Pancreas (tissue), 10 donors: Measurements from ENCODE around the gene PHACTR3. TPM values are rescaled to one million over a fixed set of nuclear protein-coding genes. Genes with fewer than 3 reads are reported as not detected.

Experiments used
- ATAC-seq, 4 donors: fragments of 200-7000 bp; cut with Tn5 transposase; one replicate each; pipeline versions ENCODE4 v1.8.0 to v1.9.1; 2020; ENCODE audit warnings: mild to moderate bottlenecking in 4 of 4, moderate library complexity in 4 of 4
- DNase-seq, 6 donors: peaks; one replicate each; pipeline ENCODE4 v3.0.0-alpha.2; 2020
- FAIRE-seq: peaks from 2 replicates; lab custom pipeline; 2012; peaks lifted over from hg19 to GRCh38; lab: Jason Lieb, UNC
- H3K27ac ChIP-seq, 4 donors: fragments of 200-600 bp; sonication (generic); 1 replicate in 3 of 4; 2 replicates in 1 of 4; pipeline versions ENCODE4 v1.5.0 to v1.8.0; 2020
- H3K27me3 ChIP-seq, 4 donors: fragments of 200-600 bp; one replicate each; pipeline ENCODE4 v1.8.0; 2021
- H3K36me3 ChIP-seq, 3 donors: fragments of 200-600 bp; sonication (generic) in 1 of 3; one replicate each; pipeline versions ENCODE4 v1.5.0 to v1.8.0; 2020 to 2021
- H3K4me1 ChIP-seq, 3 donors: fragments of 200-600 bp; one replicate each; pipeline ENCODE4 v1.8.0; 2021
- H3K4me3 ChIP-seq, 4 donors: fragments of 200-600 bp; sonication (generic) in 2 of 4; one replicate each; pipeline versions ENCODE4 v1.5.0 to v1.8.0; 2020 to 2021
- H3K9me3 ChIP-seq, 4 donors: fragments of 200-600 bp; one replicate each; pipeline ENCODE4 v1.8.0; 2021
- WGBS, 2 donors: extraction: QIAGEN DNeasy Blood & Tissue Kit; methylation state at CpG; one replicate each; pipeline ENCODE4 v1.1.7; 2013; 5-methylcytosine and 5-hydroxymethylcytosine counted together
- intact Hi-C, 3 donors: fragments of 100-400 bp; cut with DNase I; formaldehyde crosslinking; loops; one replicate each; pipeline versions ENCODE4 v1.11.1 to v1.14.2; 2022
- polyA plus RNA-seq, 2 donors: library from polyadenylated mRNA; stranded (reverse); fragments of 200-250 nt; gene quantifications; one replicate each; pipeline ENCODE4 v1.2.3, GENCODE V29; 2013
- total RNA-seq, 6 donors: library from RNA; stranded (reverse); fragmentation: NEBNext Ultra II Directional in 4 of 6; extraction: Animal tissue kit (Norgen Biotek cat#: 25700) in 4 of 6; gene quantifications; one replicate each; pipeline versions ENCODE4 v1.2.1 to v1.2.4, GENCODE V29; 2021 to 2023
- TF ChIP-seq, protein P1 (sequence below), 4 donors: fragments of 200-600 bp; sonication (generic) in 3 of 4; IDR thresholded peaks; one replicate each; pipeline versions ENCODE4 v1.5.0 to v1.8.0; 2021; ENCODE audit warnings: antibody characterized with exemption in 4 of 4
- donor health status: healthy with polysubstance abuse.
- donor health status: DM: no; HTN: no; CAD: no; lungs with moderate emphysema.
- donor health status: DM: no; HTN: no; CAD: no.
- donor health status: control.
- donor health status: control.
- donor health status: Bipolar disorder and iron deficiency.
- donor health status: DM: yes; HTN: yes; CAD: no.
- donor health status: DM: no; HTN: no; CAD: no.
- donor health status: DM: no; HTN: no; CAD: no.
- donor health status: DM: yes; HTN: yes; CAD: no.

The PHACTR3 gene
- total and polyA plus RNA-seq, 8 donors: 0.14 to 1.5 (median 0.35) TPM; not detected in 3

GRCh38 chr20:59652381-59652780 is 48.0 kb downstream of the PHACTR3 start:
- TF ChIP-seq, protein P1, sequence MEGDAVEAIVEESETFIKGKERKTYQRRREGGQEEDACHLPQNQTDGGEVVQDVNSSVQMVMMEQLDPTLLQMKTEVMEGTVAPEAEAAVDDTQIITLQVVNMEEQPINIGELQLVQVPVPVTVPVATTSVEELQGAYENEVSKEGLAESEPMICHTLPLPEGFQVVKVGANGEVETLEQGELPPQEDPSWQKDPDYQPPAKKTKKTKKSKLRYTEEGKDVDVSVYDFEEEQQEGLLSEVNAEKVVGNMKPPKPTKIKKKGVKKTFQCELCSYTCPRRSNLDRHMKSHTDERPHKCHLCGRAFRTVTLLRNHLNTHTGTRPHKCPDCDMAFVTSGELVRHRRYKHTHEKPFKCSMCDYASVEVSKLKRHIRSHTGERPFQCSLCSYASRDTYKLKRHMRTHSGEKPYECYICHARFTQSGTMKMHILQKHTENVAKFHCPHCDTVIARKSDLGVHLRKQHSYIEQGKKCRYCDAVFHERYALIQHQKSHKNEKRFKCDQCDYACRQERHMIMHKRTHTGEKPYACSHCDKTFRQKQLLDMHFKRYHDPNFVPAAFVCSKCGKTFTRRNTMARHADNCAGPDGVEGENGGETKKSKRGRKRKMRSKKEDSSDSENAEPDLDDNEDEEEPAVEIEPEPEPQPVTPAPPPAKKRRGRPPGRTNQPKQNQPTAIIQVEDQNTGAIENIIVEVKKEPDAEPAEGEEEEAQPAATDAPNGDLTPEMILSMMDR (IDR thresholded peaks at IDR 0.05): no peak
- DNase-seq (no peak), FAIRE-seq (no peak), ATAC-seq (no peak)
- no peaks in the 10 kb centered on the region for H3K27me3 ChIP-seq
- H3K4me1 ChIP-seq: no peaks in the 10 kb centered on the region
- H3K27ac ChIP-seq: no peak overlapping the region
- WGBS, 2 donors: 47 to 60% methylated on average over 2 of the region's 2 CpGs
- H3K9me3 ChIP-seq: peaks cover 0 to 2% (median 0%) of the 10 kb centered on the region in 4 donors
- H3K4me3 ChIP-seq: no peak overlapping the region
- intact Hi-C loops: no loop called here
- H3K36me3 ChIP-seq: no peaks in the 10 kb centered on the region

- Histone ChIP-seq H3K27ac (no peak overlapping the region), H3K4me3 (no peak overlapping the region), H3K27me3 (no peaks in the 10 kb centered on the region), H3K9me3 (peaks cover 0 to 9% (median 0%) of the 10 kb centered on the region in 4 donors), H3K36me3 (no peaks in the 10 kb centered on the region), H3K4me1 (no peaks in the 10 kb centered on the region)
- no peak for FAIRE-seq
- no peak for DNase-seq
- TF ChIP-seq, protein P1 (IDR thresholded peaks at IDR 0.05): no peak
- intact Hi-C loops: no loop called here
- ATAC-seq: no peak
These were observed 52.1 kb downstream of the PHACTR3 start for GRCh38 chr20:59656417-59656816.

- WGBS, 2 donors: 35 to 43% methylated on average over 1 of the region's 1 CpG
These were observed 53.2 kb downstream of the PHACTR3 start for GRCh38 chr20:59657459-59658046.

DNA sequence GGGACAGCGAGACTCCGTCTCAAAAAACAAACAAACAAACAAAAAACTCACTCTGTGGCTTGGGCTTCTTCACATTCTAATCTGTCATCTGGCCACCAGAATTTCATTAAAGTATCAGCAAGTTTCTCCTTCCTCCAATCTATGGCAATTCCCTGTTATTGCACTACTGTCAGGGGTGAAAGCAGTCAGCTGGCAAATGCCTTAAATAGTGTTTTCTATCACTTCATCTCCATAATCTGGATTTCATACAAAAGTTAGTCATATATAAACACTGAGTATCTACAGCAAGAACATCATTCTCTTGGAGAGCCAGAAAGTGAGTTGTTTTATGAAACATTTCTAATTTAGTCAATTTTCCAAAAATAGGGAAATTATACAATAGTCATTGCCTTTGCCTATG is 56.1 kb downstream of the PHACTR3 start:
- Histone ChIP-seq H3K4me1 (no peaks in the 10 kb centered on the region), H3K27me3 (no peaks in the 10 kb centered on the region), H3K9me3 (peaks cover 0 to 9% (median 0%) of the 10 kb centered on the region in 4 donors), H3K27ac (no peak overlapping the region), H3K36me3 (no peaks in the 10 kb centered on the region), H3K4me3 (no peak overlapping the region)
- DNase-seq (no peak), FAIRE-seq (no peak), ATAC-seq (no peak)
- WGBS, 2 donors: 64 to 73% methylated on average over 2 of the region's 2 CpGs
- intact Hi-C loops: no loop called here
- TF ChIP-seq, protein P1 (IDR thresholded peaks at IDR 0.05): no peak

More at GRCh38 chr20:59657459-59658046, 53.2 kb downstream of the PHACTR3 start:
- DNase-seq: no peak
- Histone ChIP-seq H3K9me3 (peaks cover 0 to 9% (median 0%) of the 10 kb centered on the region in 4 donors), H3K27ac (no peak overlapping the region), H3K4me1 (no peaks in the 10 kb centered on the region), H3K27me3 (no peaks in the 10 kb centered on the region), H3K4me3 (no peak overlapping the region), H3K36me3 (no peaks in the 10 kb centered on the region)
- ATAC-seq: no peak
- no peak for FAIRE-seq
- TF ChIP-seq, protein P1 (IDR thresholded peaks at IDR 0.05): no peak
- intact Hi-C loops: no loop called here

DNA sequence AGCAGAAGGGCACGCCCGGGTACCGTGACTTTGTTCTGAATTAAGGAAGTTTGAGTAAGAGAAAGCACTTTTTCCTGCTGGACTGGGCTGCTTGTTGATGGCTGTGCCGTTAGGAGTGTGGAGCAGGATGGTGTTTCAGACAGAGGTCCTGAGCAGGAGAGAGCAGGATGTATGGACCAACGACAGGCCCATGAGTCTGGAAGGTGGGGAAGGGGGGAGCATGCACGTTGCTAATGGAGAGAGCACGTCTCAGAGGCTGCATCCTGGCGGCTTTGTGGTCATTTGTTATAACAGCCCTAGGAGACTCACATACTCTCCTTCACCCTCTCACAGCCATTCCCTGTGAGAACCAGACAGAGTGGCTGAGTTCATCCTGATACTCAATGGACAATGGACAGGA is 56.8 kb downstream of the PHACTR3 start:
- no peak overlapping the region for H3K27ac ChIP-seq
- TF ChIP-seq, protein P1 (IDR thresholded peaks at IDR 0.05): no peak
- DNase-seq (no peak), ATAC-seq (no peak), FAIRE-seq (no peak)
- H3K4me1 ChIP-seq: no peaks in the 10 kb centered on the region
- peaks cover 0 to 9% (median 0%) of the 10 kb centered on the region in 4 donors for H3K9me3 ChIP-seq
- no peak overlapping the region for H3K4me3 ChIP-seq
- no peaks in the 10 kb centered on the region for H3K36me3 ChIP-seq
- intact Hi-C loops: no loop called here
- no peaks in the 10 kb centered on the region for H3K27me3 ChIP-seq
- WGBS, 2 donors: 35 to 53% methylated on average over 8 of the region's 8 CpGs
